ENCODE measurements around the gene TSPAN14.

TSPAN14 gene

DNA sequence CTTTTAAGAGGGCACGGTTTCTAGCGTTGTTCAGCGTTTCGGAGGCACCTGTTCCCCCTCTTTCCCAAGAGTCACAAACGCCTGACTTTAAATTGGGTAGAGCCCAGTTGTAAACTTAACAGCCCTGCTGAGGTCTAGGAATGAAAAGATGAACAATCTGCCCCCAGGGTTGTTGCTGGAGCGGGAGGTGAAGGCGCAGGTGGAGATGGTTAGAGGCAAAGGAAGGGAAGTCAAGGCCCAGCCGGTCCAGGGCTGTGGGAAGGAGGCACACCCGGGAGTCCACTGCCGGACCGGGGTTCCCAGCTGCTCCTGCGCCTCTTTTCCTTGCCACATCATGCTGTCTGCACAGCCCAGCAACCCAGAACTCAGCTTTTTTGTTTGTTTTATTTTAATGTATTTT lies 45.0 kb upstream of the TSPAN14 start:
- Histone ChIP-seq H3K9me2 (replicated peaks; ENCODE audit: insufficient read depth, low read length) (no peaks in the 10 kb centered on the region), H4K20me1 (ENCODE audit: insufficient read depth, low read length) (no peaks in the 10 kb centered on the region), H3K9me3 (replicated peaks; ENCODE audit: insufficient read depth, low read length) (no peaks in the 10 kb centered on the region), H2AFZ (ENCODE audit: low read length) (peak overlapping the region; percentile 83), H3K27ac (ENCODE audit: low read length) (no peak overlapping the region), H3F3A (ENCODE audit: insufficient read depth, low read length) (0 out of 2 replicates have a peak, but pooled peaks cover 3% of the 10 kb centered on the region), H3K27me3 (replicated peaks; ENCODE audit: insufficient read depth, low read length) (no peaks in the 10 kb centered on the region), H3K4me2 (ENCODE audit: low read depth, low read length) (peak overlapping the region; percentile 82), H3K4me3 (ENCODE audit: low read length) (peak overlapping the region; percentile 93), H3K36me3 (replicated peaks; ENCODE audit: insufficient read depth, low read length) (no peaks in the 10 kb centered on the region), H3K79me2 (ENCODE audit: low read length) (no peaks in the 10 kb centered on the region), H3K9ac (ENCODE audit: low read length) (peak overlapping the region; percentile 59; the same call in 1 of the 2 replicates), H3K4me1 (ENCODE audit: low read length) (no peaks in the 10 kb centered on the region)
- DNase-seq: no peak
- TF ChIP-seq EZH2phosphoT487 (IDR thresholded peaks at IDR 0.05; ENCODE audit: low read length): no peak
- no peak for TF ChIP-seq EZH2 (optimal IDR thresholded peaks at IDR 0.05; ENCODE audit: low read depth, low read length)
- TF ChIP-seq, protein P1, sequence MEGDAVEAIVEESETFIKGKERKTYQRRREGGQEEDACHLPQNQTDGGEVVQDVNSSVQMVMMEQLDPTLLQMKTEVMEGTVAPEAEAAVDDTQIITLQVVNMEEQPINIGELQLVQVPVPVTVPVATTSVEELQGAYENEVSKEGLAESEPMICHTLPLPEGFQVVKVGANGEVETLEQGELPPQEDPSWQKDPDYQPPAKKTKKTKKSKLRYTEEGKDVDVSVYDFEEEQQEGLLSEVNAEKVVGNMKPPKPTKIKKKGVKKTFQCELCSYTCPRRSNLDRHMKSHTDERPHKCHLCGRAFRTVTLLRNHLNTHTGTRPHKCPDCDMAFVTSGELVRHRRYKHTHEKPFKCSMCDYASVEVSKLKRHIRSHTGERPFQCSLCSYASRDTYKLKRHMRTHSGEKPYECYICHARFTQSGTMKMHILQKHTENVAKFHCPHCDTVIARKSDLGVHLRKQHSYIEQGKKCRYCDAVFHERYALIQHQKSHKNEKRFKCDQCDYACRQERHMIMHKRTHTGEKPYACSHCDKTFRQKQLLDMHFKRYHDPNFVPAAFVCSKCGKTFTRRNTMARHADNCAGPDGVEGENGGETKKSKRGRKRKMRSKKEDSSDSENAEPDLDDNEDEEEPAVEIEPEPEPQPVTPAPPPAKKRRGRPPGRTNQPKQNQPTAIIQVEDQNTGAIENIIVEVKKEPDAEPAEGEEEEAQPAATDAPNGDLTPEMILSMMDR (IDR thresholded peaks at IDR 0.05; ENCODE audit: low read length): no peak

DNA sequence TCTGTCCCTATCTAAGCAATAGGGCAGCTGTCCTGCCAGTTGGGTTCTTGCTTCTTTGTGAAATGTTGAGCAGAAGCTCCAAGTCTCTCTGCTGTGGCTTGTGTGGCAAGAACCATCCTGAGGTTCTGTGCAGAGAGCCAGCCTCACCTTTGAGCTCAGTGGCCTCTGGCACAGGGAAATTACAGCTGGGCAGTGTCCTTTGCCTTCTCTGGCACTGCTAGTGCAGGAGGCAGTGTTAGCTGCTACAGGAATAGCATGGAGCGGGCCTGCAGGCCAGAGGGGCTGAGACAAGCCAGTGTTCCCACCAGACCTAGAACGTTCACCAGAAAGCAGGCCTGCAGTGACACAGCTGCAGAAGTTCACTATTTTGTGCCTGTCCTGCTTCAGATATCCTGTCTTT lies 44.0 kb upstream of the TSPAN14 start:
- Histone ChIP-seq H3K79me2 (ENCODE audit: low read length) (no peaks in the 10 kb centered on the region), H3K9ac (ENCODE audit: low read length) (no peak overlapping the region), H3K4me2 (ENCODE audit: low read depth, low read length) (no peak overlapping the region), H3K27me3 (replicated peaks; ENCODE audit: insufficient read depth, low read length) (no peaks in the 10 kb centered on the region), H4K20me1 (ENCODE audit: insufficient read depth, low read length) (no peaks in the 10 kb centered on the region), H3K4me3 (ENCODE audit: low read length) (no peak overlapping the region), H2AFZ (ENCODE audit: low read length) (no peak overlapping the region), H3K4me1 (ENCODE audit: low read length) (no peaks in the 10 kb centered on the region), H3K27ac (ENCODE audit: low read length) (no peak overlapping the region), H3K9me2 (replicated peaks; ENCODE audit: insufficient read depth, low read length) (no peaks in the 10 kb centered on the region), H3K9me3 (replicated peaks; ENCODE audit: insufficient read depth, low read length) (no peaks in the 10 kb centered on the region), H3K36me3 (replicated peaks; ENCODE audit: insufficient read depth, low read length) (no peaks in the 10 kb centered on the region), H3F3A (ENCODE audit: insufficient read depth, low read length) (0 out of 2 replicates have a peak, but pooled peaks cover 3% of the 10 kb centered on the region)
- TF ChIP-seq EZH2 (optimal IDR thresholded peaks at IDR 0.05; ENCODE audit: low read depth, low read length) (no peak), EZH2phosphoT487 (IDR thresholded peaks at IDR 0.05; ENCODE audit: low read length) (no peak)
- TF ChIP-seq, protein P1 (IDR thresholded peaks at IDR 0.05; ENCODE audit: low read length): no peak
- DNase-seq: no peak

DNA sequence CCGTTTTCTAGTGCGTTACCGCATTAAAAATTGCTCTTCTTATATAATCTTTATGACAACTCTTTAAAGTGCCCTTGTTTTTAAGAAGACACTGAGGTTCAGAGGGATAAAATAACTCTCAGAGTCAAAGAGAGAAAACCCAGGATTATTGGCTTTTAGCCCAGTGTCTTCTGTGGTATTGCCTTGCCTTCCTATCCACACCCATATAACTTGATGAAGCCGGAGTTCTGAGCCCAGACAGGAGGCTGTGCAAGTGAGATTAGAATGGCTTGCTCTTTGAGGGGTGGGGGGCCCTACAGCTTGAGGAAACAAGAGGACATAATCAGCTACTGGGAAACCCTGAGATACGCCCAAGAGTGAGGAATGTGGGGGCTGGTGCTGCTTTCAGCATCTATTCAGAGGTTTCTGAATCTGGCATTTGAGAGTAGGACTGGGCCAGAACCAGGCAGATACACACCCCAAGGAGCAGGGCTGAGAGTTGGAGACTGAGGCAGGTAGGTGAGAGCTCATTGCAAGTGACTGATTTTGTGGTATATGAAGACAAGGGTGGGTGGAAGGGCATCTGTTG lies 43.4 kb upstream of the TSPAN14 start:
- no peak for TF ChIP-seq EZH2phosphoT487 (IDR thresholded peaks at IDR 0.05; ENCODE audit: low read length)
- Histone ChIP-seq H3K9me3 (replicated peaks; ENCODE audit: insufficient read depth, low read length) (no peaks in the 10 kb centered on the region), H3K4me2 (ENCODE audit: low read depth, low read length) (no peak overlapping the region), H3K9me2 (replicated peaks; ENCODE audit: insufficient read depth, low read length) (no peaks in the 10 kb centered on the region), H3F3A (ENCODE audit: insufficient read depth, low read length) (0 out of 2 replicates have a peak, but pooled peaks cover 3% of the 10 kb centered on the region), H3K9ac (ENCODE audit: low read length) (no peak overlapping the region), H3K4me1 (ENCODE audit: low read length) (no peaks in the 10 kb centered on the region), H4K20me1 (ENCODE audit: insufficient read depth, low read length) (no peaks in the 10 kb centered on the region), H3K79me2 (ENCODE audit: low read length) (no peaks in the 10 kb centered on the region), H3K4me3 (ENCODE audit: low read length) (no peak overlapping the region), H3K27me3 (replicated peaks; ENCODE audit: insufficient read depth, low read length) (no peaks in the 10 kb centered on the region), H2AFZ (ENCODE audit: low read length) (no peak overlapping the region), H3K36me3 (replicated peaks; ENCODE audit: insufficient read depth, low read length) (no peaks in the 10 kb centered on the region), H3K27ac (ENCODE audit: low read length) (no peak overlapping the region)
- no peak for DNase-seq

DNA sequence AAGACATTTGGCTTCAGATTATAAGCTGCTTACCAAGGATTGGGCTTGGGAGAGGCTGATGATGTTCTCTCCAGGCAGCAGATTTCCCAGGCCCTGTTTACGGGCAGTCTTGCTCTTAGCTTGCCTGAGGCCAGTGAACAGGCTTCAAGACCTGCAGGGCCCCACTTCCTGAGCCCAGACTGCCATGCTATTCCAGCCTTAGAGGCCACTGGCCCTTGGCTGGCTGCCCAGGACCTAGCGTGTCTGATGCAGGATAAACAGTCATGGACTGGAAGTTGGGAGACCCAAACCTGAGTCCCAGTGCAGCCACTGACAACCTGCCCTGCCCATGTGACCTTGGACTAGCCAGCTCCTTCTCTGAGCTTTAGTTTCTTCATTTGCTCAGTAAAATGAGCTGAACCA lies 42.8 kb upstream of the TSPAN14 start:
- Histone ChIP-seq H3K9me2 (replicated peaks; ENCODE audit: insufficient read depth, low read length) (no peaks in the 10 kb centered on the region), H3F3A (ENCODE audit: insufficient read depth, low read length) (0 out of 2 replicates have a peak, but pooled peaks cover 3% of the 10 kb centered on the region), H3K4me1 (ENCODE audit: low read length) (no peaks in the 10 kb centered on the region), H3K27ac (ENCODE audit: low read length) (no peak overlapping the region), H3K9ac (ENCODE audit: low read length) (no peak overlapping the region), H3K27me3 (replicated peaks; ENCODE audit: insufficient read depth, low read length) (no peaks in the 10 kb centered on the region), H3K36me3 (replicated peaks; ENCODE audit: insufficient read depth, low read length) (no peaks in the 10 kb centered on the region), H2AFZ (ENCODE audit: low read length) (no peak overlapping the region), H4K20me1 (ENCODE audit: insufficient read depth, low read length) (no peaks in the 10 kb centered on the region), H3K4me2 (ENCODE audit: low read depth, low read length) (no peak overlapping the region), H3K9me3 (replicated peaks; ENCODE audit: insufficient read depth, low read length) (no peaks in the 10 kb centered on the region), H3K79me2 (ENCODE audit: low read length) (no peaks in the 10 kb centered on the region), H3K4me3 (ENCODE audit: low read length) (no peak overlapping the region)
- no peak for TF ChIP-seq EZH2 (optimal IDR thresholded peaks at IDR 0.05; ENCODE audit: low read depth, low read length)
- TF ChIP-seq, protein P1 (IDR thresholded peaks at IDR 0.05; ENCODE audit: low read length): no peak
- TF ChIP-seq EZH2phosphoT487 (IDR thresholded peaks at IDR 0.05; ENCODE audit: low read length): no peak
- no peak for DNase-seq

Data from MM.1S (cell line).